Transverse colon (tissue), 4 donors: ENCODE data around the gene IFITM10. TPM values are rescaled to one million over a fixed set of nuclear protein-coding genes. Genes with fewer than 3 reads are reported as not detected.

Source experiments
- DNase-seq: peaks from one replicate; pipeline ENCODE4 v3.0.0-alpha.2; 2019
- H3K27ac ChIP-seq, 4 donors: fragments of 200-600 bp; sonication (generic); 2 replicates each; pipeline ENCODE4 v1.5.1; 2016 to 2018; ENCODE audit warnings: inconsistent platforms in 4 of 4
- H3K27me3 ChIP-seq: fragments of 200-600 bp; sonication (generic); 2 replicates; pipeline ENCODE4 v1.5.1; 2017; ENCODE audit warnings: inconsistent platforms
- H3K36me3 ChIP-seq, 4 donors: fragments of 200-600 bp; sonication (generic); 2 replicates each; pipeline ENCODE4 v1.5.1; 2017 to 2019; ENCODE audit warnings: inconsistent platforms in 4 of 4
- H3K4me1 ChIP-seq, 4 donors: fragments of 200-600 bp; sonication (generic); 2 replicates each; pipeline ENCODE4 v1.5.1; 2017 to 2020; ENCODE audit warnings: inconsistent platforms in 4 of 4
- H3K4me3 ChIP-seq, 4 donors: fragments of 200-600 bp; sonication (generic); 1 replicate in 1 of 4; 2 replicates in 3 of 4; pipeline versions ENCODE4 v1.5.1 to v1.6.1; 2017 to 2019; ENCODE audit warnings: inconsistent platforms in 4 of 4
- H3K9me3 ChIP-seq, 2 donors: fragments of 200-600 bp; sonication (generic); 2 replicates each; pipeline ENCODE4 v1.5.1; 2017 to 2019; ENCODE audit warnings: inconsistent platforms in 2 of 2
- EP300 ChIP-seq: sonication (generic); formaldehyde crosslinking; IDR thresholded peaks from one replicate; pipeline ENCODE4 v1.6.1; 2017; ENCODE audit warnings: antibody characterized with exemption, low read depth
- POLR2A ChIP-seq: fragments of 450-650 bp; IDR thresholded peaks from one replicate; pipeline ENCODE4 v1.6.1; 2016; ENCODE audit warnings: antibody characterized with exemption, mild to moderate bottlenecking, moderate library complexity
- POLR2AphosphoS5 ChIP-seq, 3 donors: sonication (generic); formaldehyde crosslinking; IDR thresholded peaks; one replicate each; pipeline ENCODE4 v1.6.1; 2016; ENCODE audit warnings: antibody characterized with exemption in 3 of 3
- WGBS, 2 donors: methylation state at CpG; one replicate each; pipeline ENCODE4 v1.1.5; 2018; ENCODE audit warnings: low coverage in 1 of 2; 5-methylcytosine and 5-hydroxymethylcytosine counted together
- in situ Hi-C, 4 donors: fragments of 200-750 bp; cut with MboI; loops; one replicate each; pipeline versions ENCODE4 v1.15.0 to v1.15.1; 2017; ENCODE audit warnings: low sequenced_read_pairs in 3 of 4, low pct_ligation_motif_present in 1 of 4, low pct_unique_long_range_greater_than_20kb in 1 of 4
- intact Hi-C: fragments of 100-400 bp; cut with DNase I; formaldehyde crosslinking; loops from one replicate; pipeline ENCODE4 v1.15.1; 2023; ENCODE audit warnings: low total_unique reads
- total RNA-seq, 4 donors: library from RNA; depleted of rRNA; stranded (reverse); fragments of >200 nt; gene quantifications; one replicate each; pipeline ENCODE4 v1.1.0, GENCODE V29; 2016
- TF ChIP-seq, protein P1 (sequence below), 5 experiments: fragments of 200-600 bp in 3 of 5; fragments of 450-650 bp in 2 of 5; sonication (generic) in 3 of 5; IDR thresholded peaks; 1 replicate in 2 of 5; 2 replicates in 3 of 5; pipeline ENCODE4 v1.5.1; 2016 to 2017; ENCODE audit warnings: antibody characterized with exemption in 5 of 5, inconsistent platforms in 3 of 5, mild to moderate bottlenecking in 2 of 5, moderate library complexity in 1 of 5

The IFITM10 gene
- total RNA-seq, 4 donors from 2014 or later = 0.68 to 13.5 (median 1.3) TPM

DNA sequence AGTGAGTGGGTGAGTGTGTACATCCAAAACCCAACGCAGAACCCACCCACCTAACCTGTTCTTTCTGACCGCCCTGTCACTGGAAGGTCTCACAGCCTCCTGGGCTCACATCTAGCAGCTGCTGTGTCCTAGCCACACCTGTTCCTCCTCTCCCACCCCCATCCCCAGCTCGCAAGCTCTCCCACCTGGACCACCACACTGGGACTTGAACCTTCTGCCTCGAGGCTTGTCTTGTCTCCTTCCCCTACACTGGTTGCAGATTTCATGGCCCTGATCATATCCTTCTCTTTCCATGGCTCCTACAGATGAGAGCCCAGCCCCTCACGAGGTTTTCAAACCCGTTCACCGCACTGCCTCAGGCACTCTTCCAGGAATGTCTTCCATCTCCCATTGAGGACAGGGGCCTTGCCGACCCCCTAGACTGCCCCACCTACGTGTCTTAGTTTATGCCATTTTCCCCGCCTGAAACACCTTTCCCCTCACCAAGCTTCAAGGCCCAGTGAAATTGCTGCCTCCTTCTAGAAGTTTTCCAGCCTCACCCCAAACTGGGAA is 6.7 kb downstream of the IFITM10 start:
- TF ChIP-seq EP300 (no peak), POLR2AphosphoS5 (IDR thresholded peaks at IDR 0.05) (no peak), POLR2A (no peak)
- WGBS, 2 donors = 67 to 82% methylated on average over 1 to 10 of the region's 10 CpGs
- intact Hi-C loops = no loop called here
- in situ Hi-C loops = no loop called here
- DNase-seq = no peak
- Histone ChIP-seq H3K27me3 (peaks cover 16% of the 10 kb centered on the region), H3K4me3 (no peak overlapping the region), H3K36me3 (no peaks in the 10 kb centered on the region), H3K9me3 (no peaks in the 10 kb centered on the region), H3K4me1 (peaks cover 0 to 4% (median 2%) of the 10 kb centered on the region in 4 donors), H3K27ac (no peak overlapping the region)

DNA sequence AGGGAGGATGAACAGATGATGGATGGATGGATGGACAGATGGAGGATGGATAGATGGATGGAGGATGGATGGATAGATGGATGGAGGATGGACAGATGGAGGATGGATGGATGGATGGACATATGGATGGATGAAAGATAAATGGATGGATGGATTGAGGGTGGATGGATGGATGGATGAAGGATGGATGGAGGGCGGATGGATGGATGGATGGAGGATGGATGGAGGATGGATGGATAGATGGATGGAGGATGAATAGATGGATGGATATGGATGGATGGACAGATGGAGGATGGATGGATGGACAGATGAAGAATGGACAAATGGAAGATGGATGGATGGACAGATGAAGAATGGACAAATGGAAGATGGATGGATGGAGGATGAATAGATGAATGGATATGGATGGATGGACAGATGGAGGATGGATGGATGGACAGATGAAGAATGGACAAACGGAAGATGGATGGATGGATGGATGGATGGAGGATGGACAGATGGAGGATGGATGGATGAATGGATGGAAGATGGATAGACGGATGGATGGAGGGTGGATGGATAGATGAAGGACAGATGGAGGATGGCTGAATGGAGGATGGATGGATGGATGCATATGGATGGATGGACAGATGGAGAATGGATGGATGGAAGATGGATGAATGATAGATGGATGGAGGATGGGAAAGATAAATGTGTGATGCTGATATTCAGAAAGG is 7.4 kb downstream of the IFITM10 start:
- Histone ChIP-seq H3K4me3 (no peak overlapping the region), H3K36me3 (no peaks in the 10 kb centered on the region), H3K27me3 (peaks cover 10% of the 10 kb centered on the region), H3K4me1 (no peaks in the 10 kb centered on the region), H3K9me3 (no peaks in the 10 kb centered on the region), H3K27ac (no peak overlapping the region)
- TF ChIP-seq EP300 (no peak), POLR2A (no peak), POLR2AphosphoS5 (IDR thresholded peaks at IDR 0.05) (no peak)
- TF ChIP-seq, protein P1, sequence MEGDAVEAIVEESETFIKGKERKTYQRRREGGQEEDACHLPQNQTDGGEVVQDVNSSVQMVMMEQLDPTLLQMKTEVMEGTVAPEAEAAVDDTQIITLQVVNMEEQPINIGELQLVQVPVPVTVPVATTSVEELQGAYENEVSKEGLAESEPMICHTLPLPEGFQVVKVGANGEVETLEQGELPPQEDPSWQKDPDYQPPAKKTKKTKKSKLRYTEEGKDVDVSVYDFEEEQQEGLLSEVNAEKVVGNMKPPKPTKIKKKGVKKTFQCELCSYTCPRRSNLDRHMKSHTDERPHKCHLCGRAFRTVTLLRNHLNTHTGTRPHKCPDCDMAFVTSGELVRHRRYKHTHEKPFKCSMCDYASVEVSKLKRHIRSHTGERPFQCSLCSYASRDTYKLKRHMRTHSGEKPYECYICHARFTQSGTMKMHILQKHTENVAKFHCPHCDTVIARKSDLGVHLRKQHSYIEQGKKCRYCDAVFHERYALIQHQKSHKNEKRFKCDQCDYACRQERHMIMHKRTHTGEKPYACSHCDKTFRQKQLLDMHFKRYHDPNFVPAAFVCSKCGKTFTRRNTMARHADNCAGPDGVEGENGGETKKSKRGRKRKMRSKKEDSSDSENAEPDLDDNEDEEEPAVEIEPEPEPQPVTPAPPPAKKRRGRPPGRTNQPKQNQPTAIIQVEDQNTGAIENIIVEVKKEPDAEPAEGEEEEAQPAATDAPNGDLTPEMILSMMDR (IDR thresholded peaks at IDR 0.05) = no peak
- 85 to 89% methylated on average over 3 of the region's 3 CpGs for WGBS, 2 donors
- intact Hi-C loops (no loop called here), in situ Hi-C loops (no loop called here)
- DNase-seq = no peak

DNA sequence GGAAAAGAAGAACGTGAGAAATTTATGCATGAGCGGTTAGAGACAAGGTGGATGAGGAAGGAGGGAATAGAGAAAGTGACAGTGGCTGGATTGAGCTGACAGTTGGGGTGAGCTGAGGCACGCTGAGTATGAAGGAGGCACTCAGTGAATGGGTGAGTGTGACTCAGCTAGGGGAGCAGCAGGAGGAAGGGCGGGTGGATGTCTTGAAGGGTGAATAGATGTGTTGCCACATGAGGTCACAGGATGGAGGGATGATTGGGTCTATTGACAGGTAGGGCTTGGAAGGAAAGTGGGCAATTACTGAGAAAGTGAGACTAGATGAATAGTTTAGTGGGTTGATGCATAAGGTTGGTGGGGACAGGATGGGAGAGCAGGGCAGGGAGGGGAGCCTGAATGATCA is 8.0 kb downstream of the IFITM10 start:
- Histone ChIP-seq H3K27me3 (peaks cover 10% of the 10 kb centered on the region), H3K4me1 (no peaks in the 10 kb centered on the region), H3K27ac (no peak overlapping the region), H3K9me3 (peaks cover 0 to 3% of the 10 kb centered on the region in 2 donors), H3K36me3 (no peaks in the 10 kb centered on the region), H3K4me3 (no peak overlapping the region)
- intact Hi-C loops = no loop called here
- TF ChIP-seq, protein P1 (IDR thresholded peaks at IDR 0.05) = no peak
- TF ChIP-seq EP300 (no peak), POLR2AphosphoS5 (IDR thresholded peaks at IDR 0.05) (no peak)
- WGBS, 2 donors = 45 to 66% methylated on average over 4 of the region's 4 CpGs
- peak; percentile 3 for DNase-seq
- in situ Hi-C loops = no loop called here

DNA sequence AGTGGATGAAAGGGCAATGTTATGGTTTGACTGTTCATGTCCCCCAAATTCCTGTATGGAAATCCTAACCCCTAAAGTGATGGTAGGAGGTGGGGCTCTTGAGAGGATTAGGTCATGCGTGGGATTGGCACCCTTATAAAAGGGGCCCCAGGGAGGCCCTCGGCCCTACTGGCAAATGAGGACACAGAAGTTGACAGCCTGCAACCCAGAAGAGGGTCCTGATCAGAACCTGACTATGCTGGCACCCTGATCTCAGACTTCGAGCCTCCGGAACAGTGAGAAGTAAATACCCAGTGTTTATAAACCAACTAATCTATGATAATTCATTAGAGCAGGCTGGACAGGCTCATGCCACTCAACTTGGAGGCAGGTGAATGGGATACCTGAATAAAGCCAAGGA is 8.7 kb downstream of the IFITM10 start:
- no peak for DNase-seq
- Histone ChIP-seq H3K27ac (no peak overlapping the region), H3K9me3 (peaks cover 0 to 5% of the 10 kb centered on the region in 2 donors), H3K36me3 (no peaks in the 10 kb centered on the region), H3K27me3 (peaks cover 12% of the 10 kb centered on the region), H3K4me1 (no peaks in the 10 kb centered on the region), H3K4me3 (no peak overlapping the region)
- intact Hi-C loops = no loop called here
- 46 to 75% methylated on average over 2 to 4 of the region's 4 CpGs for WGBS, 2 donors
- TF ChIP-seq, protein P1 (IDR thresholded peaks at IDR 0.05) = no peak
- TF ChIP-seq POLR2AphosphoS5 (IDR thresholded peaks at IDR 0.05) = no peak
- no peak for TF ChIP-seq POLR2A
- TF ChIP-seq EP300 = no peak
- in situ Hi-C loops = no loop called here
